MM.1S (cell line): ENCODE data around the gene XPNPEP2.

Experiments
- EZH2 ChIP-seq: fragments of 300-600 bp; sonication (generic); optimal IDR thresholded peaks from 2 replicates; pipeline ENCODE3; 2017; ENCODE audit warnings: low read depth, mild to moderate bottlenecking, antibody characterized with exemption, low read length, mixed read lengths
- EZH2phosphoT487 ChIP-seq: fragments of 300-600 bp; sonication (generic); IDR thresholded peaks from 2 replicates; pipeline ENCODE4 v1.6.1; 2018; ENCODE audit warnings: antibody characterized with exemption, low read length
- TF ChIP-seq, protein P1 (sequence below): fragments of 300-600 bp; sonication (generic); IDR thresholded peaks from 2 replicates; pipeline ENCODE4 v1.5.1; 2016; ENCODE audit warnings: antibody characterized with exemption, low read length, mixed read lengths

DNA sequence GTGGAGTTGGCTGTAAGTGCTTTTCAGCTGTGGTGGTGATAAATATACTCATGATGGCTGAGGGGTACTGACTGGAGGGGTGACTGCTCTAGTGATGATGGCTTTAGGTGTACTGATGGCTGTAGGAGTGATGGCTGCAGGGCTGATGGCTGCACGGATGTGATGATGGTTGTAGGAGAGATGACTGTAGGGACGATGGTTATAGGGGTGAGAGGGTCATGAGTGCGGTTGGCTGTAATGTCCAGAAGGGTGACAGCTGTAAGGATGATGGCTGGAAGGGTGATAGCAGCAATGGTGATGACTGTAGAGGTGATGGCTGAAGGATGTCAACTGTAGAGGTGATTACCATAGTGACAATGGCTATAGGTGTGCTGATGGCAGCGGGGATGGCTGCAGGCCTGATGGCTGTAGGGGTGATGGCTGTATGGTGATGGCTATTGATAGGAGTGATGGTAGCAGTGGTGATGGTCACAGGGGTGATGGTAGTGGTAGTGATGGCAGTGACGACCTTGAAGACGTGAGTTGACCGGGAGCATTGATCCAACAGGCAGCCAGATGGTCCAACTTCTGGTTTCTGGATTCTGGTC, 40.4 kb downstream of the XPNPEP2 start:
- TF ChIP-seq, protein P1, sequence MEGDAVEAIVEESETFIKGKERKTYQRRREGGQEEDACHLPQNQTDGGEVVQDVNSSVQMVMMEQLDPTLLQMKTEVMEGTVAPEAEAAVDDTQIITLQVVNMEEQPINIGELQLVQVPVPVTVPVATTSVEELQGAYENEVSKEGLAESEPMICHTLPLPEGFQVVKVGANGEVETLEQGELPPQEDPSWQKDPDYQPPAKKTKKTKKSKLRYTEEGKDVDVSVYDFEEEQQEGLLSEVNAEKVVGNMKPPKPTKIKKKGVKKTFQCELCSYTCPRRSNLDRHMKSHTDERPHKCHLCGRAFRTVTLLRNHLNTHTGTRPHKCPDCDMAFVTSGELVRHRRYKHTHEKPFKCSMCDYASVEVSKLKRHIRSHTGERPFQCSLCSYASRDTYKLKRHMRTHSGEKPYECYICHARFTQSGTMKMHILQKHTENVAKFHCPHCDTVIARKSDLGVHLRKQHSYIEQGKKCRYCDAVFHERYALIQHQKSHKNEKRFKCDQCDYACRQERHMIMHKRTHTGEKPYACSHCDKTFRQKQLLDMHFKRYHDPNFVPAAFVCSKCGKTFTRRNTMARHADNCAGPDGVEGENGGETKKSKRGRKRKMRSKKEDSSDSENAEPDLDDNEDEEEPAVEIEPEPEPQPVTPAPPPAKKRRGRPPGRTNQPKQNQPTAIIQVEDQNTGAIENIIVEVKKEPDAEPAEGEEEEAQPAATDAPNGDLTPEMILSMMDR = no peak
- TF ChIP-seq EZH2 (no peak), EZH2phosphoT487 (no peak)
